GM19023 (cell line): Measurements from ENCODE around the gene TESK2.
"Not testable (repeated sequence)": the region's sequence is repeated elsewhere in the genome, so short reads cannot be mapped to it uniquely, and the experiment has no call there.

Source experiments
- ATAC-seq: cut with Tn5 transposase; IDR thresholded peaks from one replicate; pipeline ENCODE4 v1.9.1; 2021; ENCODE audit warnings: mild to moderate bottlenecking, moderate library complexity; ENCODE audit not compliant: unreplicated experiment

The TESK2 gene

GRCh38 chr1:45381243-45381642 lies 109.7 kb downstream of the TESK2 start:
- no peak for ATAC-seq

- no peak for ATAC-seq
These were observed 110.2 kb downstream of the TESK2 start for GRCh38 chr1:45380730-45381129.

DNA sequence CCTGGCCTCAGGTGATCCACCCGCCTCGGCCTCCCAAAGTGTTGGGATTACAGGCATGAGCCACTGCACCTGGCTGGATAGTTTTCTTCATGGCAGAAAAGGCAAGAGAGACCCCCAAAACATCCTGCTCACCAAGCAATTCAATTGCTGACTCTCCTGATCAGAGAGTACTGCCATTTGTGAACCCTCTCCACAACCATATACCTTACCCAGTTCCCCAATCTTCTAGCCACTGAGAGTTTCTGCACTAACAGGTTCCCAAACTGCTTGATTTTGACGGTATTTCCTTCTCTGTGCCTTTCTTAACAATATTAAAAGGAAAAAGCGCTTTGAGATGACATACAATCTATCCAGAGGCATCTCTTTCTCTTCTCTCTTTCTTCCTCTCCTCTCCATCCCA lies 110.8 kb downstream of the TESK2 start:
- no peak for ATAC-seq

- no peak for ATAC-seq
These were observed 111.4 kb downstream of the TESK2 start for GRCh38 chr1:45379524-45379923.

DNA sequence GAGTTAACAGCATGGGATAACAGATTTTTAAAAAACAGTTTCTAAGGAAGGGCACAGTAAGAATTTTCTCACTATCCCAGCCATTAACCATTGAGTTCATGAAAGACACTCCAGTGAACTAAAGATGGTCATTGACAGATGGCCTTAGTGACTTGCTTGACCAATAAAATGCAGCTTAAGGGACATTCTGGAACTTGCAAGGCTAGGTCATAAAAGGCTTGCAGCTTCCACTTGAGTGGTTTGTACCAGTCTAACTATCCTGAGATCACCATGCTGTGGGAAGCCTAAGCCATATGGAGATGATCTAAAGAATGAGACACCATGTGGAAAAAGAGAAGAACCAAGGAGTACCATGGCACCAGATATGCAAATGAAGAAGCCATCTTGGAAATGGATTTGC lies 112.8 kb downstream of the TESK2 start:
- no peak for ATAC-seq

- ATAC-seq = no peak
These were observed 115.6 kb downstream of the TESK2 start for GRCh38 chr1:45375104-45376090.

DNA sequence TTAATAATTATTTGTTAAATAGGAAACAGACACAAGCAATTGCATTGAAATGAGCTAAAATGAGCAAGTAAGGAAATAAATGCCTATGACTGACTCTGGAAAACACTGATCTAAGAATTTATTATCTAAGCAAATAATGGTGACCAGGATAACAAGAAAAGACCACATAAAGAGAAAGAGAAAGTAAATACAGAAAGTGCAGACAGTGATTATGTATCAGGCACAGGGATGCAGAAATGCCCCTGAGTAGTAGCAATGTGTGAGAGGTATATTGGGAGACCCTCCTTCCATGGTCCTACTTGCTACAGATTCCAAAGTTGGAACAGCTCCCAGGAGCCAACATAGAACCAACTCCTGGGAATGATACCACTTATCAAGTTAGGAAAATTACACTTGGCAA lies 117.4 kb downstream of the TESK2 start:
- no peak for ATAC-seq

- ATAC-seq = no peak
These were observed 120.4 kb downstream of the TESK2 start for GRCh38 chr1:45370575-45370974.

DNA sequence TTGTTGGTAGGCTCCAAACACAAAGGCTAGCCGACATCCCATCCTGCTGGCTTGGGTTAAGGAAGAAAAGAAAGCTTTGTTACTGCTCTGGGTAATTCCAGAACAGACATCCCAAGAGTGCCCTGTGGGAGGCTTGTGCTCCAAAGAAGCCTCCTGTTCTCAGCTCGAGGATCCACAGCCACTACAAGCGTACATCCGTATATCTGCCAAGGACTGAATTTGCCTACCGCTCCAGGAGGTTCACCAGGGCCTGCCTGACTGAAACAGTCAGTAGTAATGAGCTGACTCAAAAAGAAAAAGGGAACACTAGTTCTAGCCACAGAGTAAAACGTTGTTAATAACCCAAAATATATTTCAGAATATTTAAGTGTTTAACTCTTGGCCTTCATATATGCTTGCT lies 125.9 kb downstream of the TESK2 start:
- ATAC-seq = no peak

GRCh38 chr1:45364294-45364693 lies 126.7 kb downstream of the TESK2 start:
- ATAC-seq = no peak

- ATAC-seq = not testable (repeated sequence)
These were observed 130.0 kb downstream of the TESK2 start for GRCh38 chr1:45360981-45361380.

DNA sequence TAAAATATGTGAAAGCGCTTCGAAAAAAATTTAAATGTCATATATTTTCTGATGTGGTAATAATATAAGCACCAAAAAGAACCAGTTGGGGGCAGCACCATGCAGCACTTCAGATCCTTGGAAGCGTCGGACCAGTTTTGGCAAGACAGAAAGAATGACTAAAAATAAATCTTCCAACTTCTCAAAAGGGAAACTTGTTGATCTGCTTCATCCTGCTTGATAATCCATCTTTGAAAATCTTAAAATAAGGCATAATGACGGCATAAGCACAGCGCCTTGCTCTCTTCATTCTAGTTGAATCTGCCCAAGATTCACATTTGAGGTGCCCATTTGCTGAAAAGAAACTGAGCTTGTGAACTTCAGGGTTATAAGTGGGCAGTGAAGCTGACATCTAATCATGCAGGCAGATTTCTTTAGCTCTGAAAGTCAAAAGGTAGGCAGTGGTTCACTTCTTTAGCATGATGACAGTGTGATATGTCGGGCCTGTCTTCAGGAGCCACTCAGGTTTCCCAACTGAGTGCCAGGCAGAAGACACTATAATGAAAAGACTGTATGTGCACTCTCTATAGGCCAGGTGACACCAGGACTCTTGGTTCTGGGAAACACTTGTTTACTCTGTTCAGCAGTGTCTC lies 131.0 kb downstream of the TESK2 start:
- no peak for ATAC-seq

- no peak for ATAC-seq
These were observed 134.8 kb downstream of the TESK2 start for GRCh38 chr1:45356186-45356585.

- ATAC-seq = no peak
These were observed 135.3 kb downstream of the TESK2 start for GRCh38 chr1:45355683-45356082.

DNA sequence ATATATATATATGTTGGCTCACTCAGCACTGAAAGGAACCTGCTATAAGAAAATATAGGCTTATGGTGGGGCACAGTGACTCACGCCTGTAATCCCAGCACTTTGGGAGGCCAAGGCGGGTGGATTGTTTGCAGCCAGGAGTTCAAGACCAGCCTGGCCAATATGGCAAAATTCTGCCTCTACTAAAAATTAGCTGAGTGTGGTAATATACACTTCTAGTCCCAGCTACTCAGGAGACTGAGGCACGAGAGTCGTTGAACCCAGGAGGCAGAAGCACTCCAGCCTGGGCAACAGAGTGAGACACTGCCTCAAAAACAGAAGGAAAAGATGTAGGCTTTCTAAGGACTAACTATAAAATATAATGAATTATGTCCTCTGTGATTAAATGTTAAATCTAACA lies 136.1 kb downstream of the TESK2 start:
- ATAC-seq = no peak

DNA sequence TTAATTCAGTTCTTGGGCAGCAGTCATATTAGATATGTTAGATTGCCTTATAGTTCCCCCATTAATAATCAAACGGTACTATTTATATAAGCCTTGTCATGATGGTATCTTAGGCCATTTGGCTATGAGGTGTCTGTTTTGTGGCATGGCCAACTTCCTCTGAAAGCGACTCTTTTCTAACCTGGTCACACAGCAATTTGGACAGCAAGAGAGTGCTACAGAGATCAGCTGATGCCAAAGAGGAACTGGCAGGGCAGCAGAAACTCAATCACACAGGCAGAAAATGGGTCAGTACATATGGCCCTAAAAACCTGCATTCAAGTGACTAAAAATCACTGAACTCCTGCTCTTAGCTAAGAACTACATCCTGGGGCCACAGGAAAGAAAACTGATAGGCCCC lies 137.3 kb downstream of the TESK2 start:
- no peak for ATAC-seq

- no peak for ATAC-seq
These were observed 139.5 kb downstream of the TESK2 start for GRCh38 chr1:45351508-45351907.

GRCh38 chr1:45348966-45349677 lies 141.8 kb downstream of the TESK2 start:
- ATAC-seq = no peak

GRCh38 chr1:45348609-45348965 lies 142.4 kb downstream of the TESK2 start:
- ATAC-seq = no peak

DNA sequence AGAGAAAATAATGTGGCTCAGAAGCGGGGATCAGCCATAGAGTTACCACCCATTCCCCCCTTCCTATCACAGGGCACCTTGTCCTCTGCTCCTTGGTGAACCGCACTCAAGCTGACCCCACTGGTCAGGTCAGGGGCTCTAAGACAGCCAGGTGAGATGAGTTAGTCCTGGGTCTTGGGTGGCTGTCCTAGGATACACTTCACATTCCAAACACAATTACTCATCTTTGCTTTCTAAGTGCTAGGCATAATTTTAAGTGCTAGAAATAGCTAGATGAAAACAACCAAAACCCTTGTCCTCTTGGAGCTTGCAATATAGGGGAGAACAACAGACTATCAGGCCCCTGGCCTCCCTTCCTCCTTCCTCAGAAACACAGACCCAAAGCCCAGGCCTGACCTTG lies 142.9 kb downstream of the TESK2 start:
- ATAC-seq = no peak

DNA sequence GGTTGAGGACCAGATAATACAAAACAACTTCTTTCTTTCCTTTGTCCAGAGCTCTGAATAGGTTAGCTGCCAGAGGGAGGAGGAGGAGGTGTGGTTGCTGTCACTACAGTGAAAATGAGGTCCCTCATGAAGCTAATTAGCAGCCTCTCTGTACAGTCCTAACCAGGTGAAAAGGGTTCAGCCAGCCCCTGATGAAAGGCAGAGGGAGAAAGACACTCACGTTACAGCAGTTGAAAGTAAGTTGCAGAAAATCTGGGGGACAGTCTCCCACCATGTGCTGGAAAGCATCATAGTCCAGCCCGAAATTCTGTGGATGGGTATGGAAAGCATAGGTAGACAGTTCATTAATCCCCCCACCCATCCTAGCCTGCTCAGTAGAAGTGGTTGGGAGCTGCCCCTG lies 144.5 kb downstream of the TESK2 start:
- ATAC-seq = no peak

DNA sequence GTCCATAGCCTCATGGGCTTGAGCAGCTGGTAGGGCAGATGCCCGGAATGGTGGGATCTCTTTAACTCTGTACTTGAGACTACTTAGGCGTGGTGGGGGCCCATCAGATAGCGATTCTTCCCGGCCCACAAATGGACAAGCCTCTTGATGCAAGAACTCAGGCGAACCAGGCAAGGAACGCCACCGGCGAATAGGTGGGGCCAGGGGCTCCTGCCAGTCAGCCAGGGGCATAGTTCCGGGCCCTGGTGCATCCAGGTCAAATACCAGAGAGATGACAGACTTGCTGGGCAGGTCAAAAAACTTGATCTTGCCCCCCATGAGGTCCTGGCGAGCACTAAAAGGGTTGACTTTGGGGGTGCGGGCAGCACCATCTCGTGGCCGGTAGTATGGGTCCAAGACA lies 145.9 kb downstream of the TESK2 start:
- ATAC-seq = no peak
